Mesenchymal stem cell (in vitro differentiated cells and primary cell): ENCODE measurements around the gene DPY30.
"Not testable (repeated sequence)": the region's sequence is repeated elsewhere in the genome, so short reads cannot be mapped to it uniquely, and the experiment has no call there.

Source experiments
- DNase-seq: peaks from one replicate; pipeline ENCODE4 v3.0.0-alpha.2; 2013
- H2AFZ ChIP-seq: one replicate; pipeline ENCODE4 v1.6.1; 2013; ENCODE audit warnings: low read depth, mild to moderate bottlenecking, control low read depth, inconsistent platforms, low read length, moderate library complexity
- H2AK5ac ChIP-seq: 2 replicates; pipeline ENCODE4 v1.6.1; 2013; ENCODE audit warnings: low read length, moderate library complexity, mild to moderate bottlenecking, inconsistent platforms; ENCODE audit not compliant: severe bottlenecking
- H2BK120ac ChIP-seq: one replicate; pipeline ENCODE4 v1.6.1; 2013; ENCODE audit warnings: low read depth, mild to moderate bottlenecking, inconsistent platforms, low read length, moderate library complexity
- H2BK12ac ChIP-seq, 2 experiments: one replicate each; pipeline ENCODE4 v1.6.1; 2013; ENCODE audit warnings: inconsistent platforms in 2 of 2, low read length in 2 of 2, mild to moderate bottlenecking in 2 of 2, moderate library complexity in 2 of 2, control low read depth in 1 of 2
- H2BK15ac ChIP-seq: one replicate; pipeline ENCODE4 v1.6.1; 2013; ENCODE audit warnings: mild to moderate bottlenecking, low read depth, inconsistent platforms; ENCODE audit not compliant: poor library complexity, severe bottlenecking
- H2BK5ac ChIP-seq: 2 replicates; pipeline ENCODE4 v1.6.1; 2013; ENCODE audit warnings: low read depth, mild to moderate bottlenecking, low read length, control low read depth, inconsistent platforms; ENCODE audit not compliant: poor library complexity, severe bottlenecking
- H3K14ac ChIP-seq, 2 experiments: one replicate each; pipeline ENCODE4 v1.6.1; 2013; ENCODE audit warnings: inconsistent platforms in 2 of 2, low read length in 2 of 2, control low read depth in 1 of 2, mild to moderate bottlenecking in 1 of 2, moderate library complexity in 1 of 2
- H3K18ac ChIP-seq, 2 experiments: one replicate each; pipeline ENCODE4 v1.6.1; 2013; ENCODE audit warnings: inconsistent platforms in 2 of 2, low read length in 2 of 2, control low read depth in 1 of 2, low read depth in 1 of 2, mild to moderate bottlenecking in 1 of 2
- H3K23ac ChIP-seq, 2 experiments: one replicate each; pipeline ENCODE4 v1.6.1; 2013; ENCODE audit warnings: inconsistent platforms in 2 of 2, low read length in 2 of 2, mild to moderate bottlenecking in 2 of 2, moderate library complexity in 2 of 2, control low read depth in 1 of 2
- H3K27ac ChIP-seq: 2 replicates; pipeline ENCODE4 v1.5.1; 2013; ENCODE audit warnings: mild to moderate bottlenecking, moderate library complexity, low read length, control low read depth, inconsistent platforms; ENCODE audit not compliant: poor library complexity, severe bottlenecking
- H3K27me3 ChIP-seq, 2 experiments: 2 replicates each; pipeline versions ENCODE4 v1.6.1 to v1.7.0; 2013; ENCODE audit warnings: low read length in 2 of 2, mild to moderate bottlenecking in 2 of 2, moderate library complexity in 2 of 2, control low read depth in 1 of 2, inconsistent platforms in 1 of 2; ENCODE audit not compliant: control insufficient read depth in 1 of 2, insufficient read depth in 1 of 2
- H3K36me3 ChIP-seq, 2 experiments: 2 replicates each; pipeline versions ENCODE4 v1.6.1 to v1.7.0; 2013; ENCODE audit warnings: low read length in 2 of 2, control low read depth in 1 of 2, inconsistent platforms in 1 of 2, low read depth in 1 of 2, mild to moderate bottlenecking in 1 of 2; ENCODE audit not compliant: insufficient read depth in 2 of 2, control insufficient read depth in 1 of 2
- H3K4ac ChIP-seq, 2 experiments: one replicate each; pipeline ENCODE4 v1.6.1; 2013; ENCODE audit warnings: inconsistent platforms in 2 of 2, low read length in 2 of 2, mild to moderate bottlenecking in 2 of 2, moderate library complexity in 2 of 2, control low read depth in 1 of 2, low read depth in 1 of 2
- H3K4me1 ChIP-seq: 2 replicates; pipeline ENCODE4 v1.6.1; 2013; ENCODE audit warnings: low read depth, low read length, control low read depth; ENCODE audit not compliant: control insufficient read depth, insufficient read depth
- H3K4me2 ChIP-seq: 2 replicates; pipeline ENCODE4 v1.6.1; 2013; ENCODE audit warnings: low read length, mild to moderate bottlenecking, inconsistent platforms; ENCODE audit not compliant: poor library complexity, severe bottlenecking
- H3K4me3 ChIP-seq, 2 experiments: 2 replicates each; pipeline versions ENCODE4 v1.5.1 to v1.7.0; 2013; ENCODE audit warnings: low read length in 2 of 2, mild to moderate bottlenecking in 2 of 2, control low read depth in 1 of 2, low read depth in 1 of 2; ENCODE audit not compliant: insufficient read depth in 1 of 2
- H3K79me1 ChIP-seq: replicated peaks from 2 replicates; pipeline ENCODE4 v1.6.1; 2013; ENCODE audit warnings: mild to moderate bottlenecking, control low read depth, low read length, inconsistent platforms; ENCODE audit not compliant: poor library complexity, severe bottlenecking
- H3K9ac ChIP-seq: 2 replicates; pipeline ENCODE4 v1.7.0; 2013; ENCODE audit warnings: mild to moderate bottlenecking, low read length, moderate library complexity
- H3K9me3 ChIP-seq: 2 replicates; pipeline ENCODE4 v1.7.0; 2013; ENCODE audit warnings: mild to moderate bottlenecking, low read length; ENCODE audit not compliant: control insufficient read depth
- H4K8ac ChIP-seq: one replicate; pipeline ENCODE4 v1.6.1; 2013; ENCODE audit warnings: inconsistent platforms, mild to moderate bottlenecking, low read length, moderate library complexity
- H4K91ac ChIP-seq: one replicate; pipeline ENCODE4 v1.6.1; 2013; ENCODE audit warnings: mild to moderate bottlenecking, low read length, inconsistent platforms
- WGBS: methylation state at CpG from one replicate; pipeline ENCODE4 v1.1.7; 2013; ENCODE audit warnings: mixed read lengths; 5-methylcytosine and 5-hydroxymethylcytosine counted together

The DPY30 gene

DNA sequence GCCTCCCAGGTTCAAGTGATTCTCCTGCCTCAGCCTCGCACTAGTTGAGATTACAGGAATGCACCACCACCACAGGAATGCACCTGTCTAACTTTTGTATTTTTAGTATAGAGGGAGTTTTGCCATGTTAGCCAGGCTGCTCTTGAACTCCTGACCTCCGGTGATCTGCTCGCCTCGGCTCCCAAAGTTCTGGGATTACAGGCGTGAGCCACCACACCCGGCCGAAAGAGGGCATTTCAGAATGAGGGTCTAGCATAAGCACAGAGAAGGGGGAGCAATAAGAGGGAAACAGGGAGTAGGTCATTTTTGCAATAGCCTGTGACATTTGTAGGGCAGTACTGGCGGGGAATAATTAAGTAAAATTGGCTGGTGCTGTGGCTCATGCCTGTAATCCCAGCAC lies 21.8 kb upstream of the DPY30 start:
- H3K4me2 ChIP-seq: no peak overlapping the region
- DNase-seq: no peak
- H3K9me3 ChIP-seq: no peaks in the 10 kb centered on the region
- H2BK15ac ChIP-seq: no peak overlapping the region
- WGBS: 92% methylated on average over 8 of the region's 8 CpGs
- no peak overlapping the region for H3K4ac ChIP-seq
- H2BK120ac ChIP-seq: no peak overlapping the region
- no peak overlapping the region for H3K14ac ChIP-seq
- no peak overlapping the region for H3K4me3 ChIP-seq
- no peaks in the 10 kb centered on the region for H3K27me3 ChIP-seq
- no peak overlapping the region for H2AK5ac ChIP-seq
- H3K36me3 ChIP-seq: peaks cover 0 to 5% of the 10 kb centered on the region in 2 experiments
- no peak overlapping the region for H3K27ac ChIP-seq
- H3K23ac ChIP-seq: no peak overlapping the region
- no peak overlapping the region for H2BK5ac ChIP-seq
- H3K9ac ChIP-seq: no peak overlapping the region
- H4K8ac ChIP-seq: no peak overlapping the region
- H2AFZ ChIP-seq: no peak overlapping the region
- no peak overlapping the region for H3K18ac ChIP-seq
- peaks cover 7% of the 10 kb centered on the region for H3K79me1 ChIP-seq
- H4K91ac ChIP-seq: no peak overlapping the region
- H3K4me1 ChIP-seq: peaks cover 8% of the 10 kb centered on the region
- H2BK12ac ChIP-seq: no peak overlapping the region

DNA sequence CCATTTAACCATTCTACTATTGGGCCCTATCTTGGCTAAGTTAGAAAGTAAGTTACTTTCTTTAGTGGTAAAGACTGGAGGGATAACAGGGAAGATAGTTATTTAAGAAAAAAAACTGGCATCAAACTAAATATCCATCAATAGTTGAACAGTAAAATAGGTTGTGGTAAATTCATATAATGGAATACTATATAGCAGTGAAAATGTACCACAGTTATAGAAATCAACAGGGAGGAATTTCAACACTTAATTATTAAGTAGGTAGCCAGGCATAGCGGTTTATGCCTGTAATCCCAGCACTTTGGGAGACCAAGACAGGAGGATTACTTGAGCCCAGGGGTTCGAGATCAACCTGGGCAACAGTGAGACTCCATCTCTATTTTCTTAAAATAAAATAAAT lies 20.7 kb upstream of the DPY30 start:
- Histone ChIP-seq H3K27ac (no peak overlapping the region), H3K4ac (no peak overlapping the region), H3K9ac (no peak overlapping the region), H2BK15ac (no peak overlapping the region), H2BK120ac (no peak overlapping the region), H2BK12ac (no peak overlapping the region), H3K18ac (no peak overlapping the region), H3K23ac (no peak overlapping the region), H4K91ac (no peak overlapping the region), H3K14ac (no peak overlapping the region), H3K9me3 (no peaks in the 10 kb centered on the region), H2BK5ac (no peak overlapping the region), H3K4me2 (no peak overlapping the region), H3K36me3 (no peaks in the 10 kb centered on the region), H2AK5ac (no peak overlapping the region), H3K4me3 (no peak overlapping the region), H4K8ac (no peak overlapping the region), H3K27me3 (no peaks in the 10 kb centered on the region), H2AFZ (no peak overlapping the region), H3K4me1 (peaks cover 5% of the 10 kb centered on the region), H3K79me1 (peaks cover 3% of the 10 kb centered on the region)
- WGBS: no CpG with 5 or more reads among the region's 2 CpGs
- DNase-seq: no peak

DNA sequence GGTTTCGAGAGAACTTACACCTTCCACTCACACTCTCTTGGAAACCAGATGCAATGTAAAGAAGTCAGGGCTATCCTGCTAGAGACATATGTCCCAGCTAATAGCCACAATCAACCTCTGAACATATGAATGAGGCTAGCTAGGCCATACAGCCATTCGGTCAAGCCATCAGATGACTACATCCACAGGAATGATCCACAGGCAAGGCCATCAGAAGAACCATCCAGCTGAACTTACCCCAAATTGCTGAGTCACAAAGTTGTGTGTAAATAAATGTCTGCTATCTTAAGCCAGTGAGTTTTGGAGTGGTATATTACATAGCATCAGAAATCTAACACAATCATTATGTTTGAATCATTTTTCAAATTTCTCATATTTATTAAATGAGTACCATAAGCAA lies 18.5 kb upstream of the DPY30 start:
- no peak overlapping the region for H3K14ac ChIP-seq
- no peak overlapping the region for H2BK12ac ChIP-seq
- no peak overlapping the region for H3K27ac ChIP-seq
- no peak overlapping the region for H3K18ac ChIP-seq
- no peak overlapping the region for H3K4me2 ChIP-seq
- no peak overlapping the region for H3K4me3 ChIP-seq
- peaks cover 2% of the 10 kb centered on the region for H3K4me1 ChIP-seq
- H3K9me3 ChIP-seq: no peaks in the 10 kb centered on the region
- WGBS: 100% methylated on average over 1 of the region's 2 CpGs
- H4K91ac ChIP-seq: no peak overlapping the region
- H3K4ac ChIP-seq: no peak overlapping the region
- no peaks in the 10 kb centered on the region for H3K79me1 ChIP-seq
- H3K23ac ChIP-seq: no peak overlapping the region
- no peak overlapping the region for H2BK15ac ChIP-seq
- no peak overlapping the region for H2BK5ac ChIP-seq
- no peaks in the 10 kb centered on the region for H3K27me3 ChIP-seq
- H3K9ac ChIP-seq: no peak overlapping the region
- no peak overlapping the region for H2AK5ac ChIP-seq
- H2BK120ac ChIP-seq: no peak overlapping the region
- peak; percentile 61 for DNase-seq
- no peaks in the 10 kb centered on the region for H3K36me3 ChIP-seq
- no peak overlapping the region for H4K8ac ChIP-seq
- no peak overlapping the region for H2AFZ ChIP-seq

DNA sequence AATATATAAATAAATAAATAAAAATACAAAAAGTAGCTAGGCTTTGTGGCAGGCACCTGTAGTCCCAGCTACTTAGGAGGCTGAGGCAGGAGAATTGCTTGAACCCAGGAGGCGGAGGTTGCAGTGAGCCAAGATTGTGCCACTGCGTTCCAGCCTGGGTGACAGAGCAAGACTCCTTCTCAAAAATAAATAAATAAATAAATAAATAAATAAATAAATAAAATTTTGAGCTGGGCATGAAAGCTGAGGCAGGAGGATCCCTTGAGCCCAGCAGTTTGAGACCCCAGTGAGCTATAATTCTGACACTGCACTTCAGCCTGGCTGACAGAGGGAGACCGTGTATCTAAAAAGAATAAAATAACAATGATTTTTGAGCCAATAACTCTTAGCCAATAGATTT lies 15.0 kb upstream of the DPY30 start:
- not testable (repeated sequence) for H4K8ac ChIP-seq, H2BK12ac ChIP-seq, DNase-seq, H2AFZ ChIP-seq, H2BK15ac ChIP-seq, H3K4me3 ChIP-seq, H3K23ac ChIP-seq, H3K36me3 ChIP-seq, H2AK5ac ChIP-seq, H3K79me1 ChIP-seq, H3K9ac ChIP-seq, H4K91ac ChIP-seq, H3K27me3 ChIP-seq, H2BK120ac ChIP-seq, H3K4me2 ChIP-seq, H2BK5ac ChIP-seq, H3K4ac ChIP-seq, H3K18ac ChIP-seq, H3K27ac ChIP-seq, H3K14ac ChIP-seq, H3K9me3 ChIP-seq, H3K4me1 ChIP-seq
- WGBS: 100% methylated on average over 1 of the region's 3 CpGs
